Measurements from ENCODE around the gene TSPAN5. TPM values are rescaled to one million over a fixed set of nuclear protein-coding genes. Genes with fewer than 3 reads are reported as not detected.

TSPAN5 gene
- total RNA-seq, 3 donors from 2014 or later, result 1.9 to 17.7 (median 12.8) TPM

DNA sequence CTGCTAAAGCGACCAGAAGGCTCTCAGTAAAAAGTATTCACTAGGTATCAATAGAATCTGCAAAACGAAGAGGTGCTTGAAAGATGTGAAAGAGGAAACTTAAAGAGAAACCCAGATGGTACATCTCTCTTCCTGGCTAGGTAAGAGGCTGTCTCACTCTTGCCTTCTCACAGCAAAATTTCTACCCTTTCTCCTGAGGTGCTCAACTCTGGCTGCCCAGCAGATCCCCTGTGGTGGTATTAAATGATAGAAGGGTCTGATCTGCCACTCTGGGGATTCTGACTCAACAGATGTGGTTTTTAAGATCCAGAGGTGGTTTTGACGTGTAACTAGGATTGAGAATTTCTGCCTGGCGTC lies 14.9 kb upstream of the TSPAN5 start:
- intact Hi-C loops (cut with DNase I; ENCODE audit: low total_unique reads), result no loop called here
- no peaks in the 10 kb centered on the region for H3K9me3 ChIP-seq

DNA sequence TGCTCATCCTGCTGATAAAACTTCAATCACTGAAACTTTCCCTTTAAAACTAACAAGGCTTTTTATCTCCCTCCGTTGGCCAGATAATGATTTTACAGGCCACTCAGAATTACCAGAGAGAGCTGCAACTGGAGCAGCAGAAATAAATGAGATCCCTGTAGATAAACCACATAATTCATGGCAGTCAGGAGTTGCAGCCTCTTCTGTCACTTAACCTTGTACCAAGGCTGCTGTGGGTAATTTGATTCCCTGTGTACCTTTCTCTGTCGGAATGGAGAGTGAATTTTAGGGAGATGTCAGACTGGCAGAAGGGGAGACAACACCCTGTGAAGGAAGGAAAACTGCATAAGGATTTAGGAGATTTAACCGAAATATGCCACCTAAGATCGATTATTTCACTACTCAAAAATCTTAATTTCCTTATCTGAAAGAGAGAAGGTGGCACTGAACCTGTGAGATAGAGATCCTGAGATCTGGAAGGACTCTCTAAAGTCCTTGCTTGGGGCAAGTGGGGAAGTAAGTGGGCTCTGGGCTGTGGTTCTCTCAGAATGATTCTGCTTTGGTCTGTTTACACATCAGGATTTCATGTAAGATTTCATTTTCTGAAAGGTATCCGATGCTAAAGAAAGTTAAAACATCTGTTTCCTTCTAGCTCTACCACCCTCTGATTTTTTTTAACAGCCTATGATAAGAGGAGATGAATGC lies 14.3 kb upstream of the TSPAN5 start:
- Histone ChIP-seq H3K4me1 (no peaks in the 10 kb centered on the region), H3K27ac (no peak overlapping the region), H3K9me3 (no peaks in the 10 kb centered on the region), H3K36me3 (no peaks in the 10 kb centered on the region), H3K27me3 (no peaks in the 10 kb centered on the region), H3K4me3 (no peak overlapping the region)
- DNase-seq (ENCODE audit: low spot score in 2 of 2), result no peak
- TF ChIP-seq, protein P1, sequence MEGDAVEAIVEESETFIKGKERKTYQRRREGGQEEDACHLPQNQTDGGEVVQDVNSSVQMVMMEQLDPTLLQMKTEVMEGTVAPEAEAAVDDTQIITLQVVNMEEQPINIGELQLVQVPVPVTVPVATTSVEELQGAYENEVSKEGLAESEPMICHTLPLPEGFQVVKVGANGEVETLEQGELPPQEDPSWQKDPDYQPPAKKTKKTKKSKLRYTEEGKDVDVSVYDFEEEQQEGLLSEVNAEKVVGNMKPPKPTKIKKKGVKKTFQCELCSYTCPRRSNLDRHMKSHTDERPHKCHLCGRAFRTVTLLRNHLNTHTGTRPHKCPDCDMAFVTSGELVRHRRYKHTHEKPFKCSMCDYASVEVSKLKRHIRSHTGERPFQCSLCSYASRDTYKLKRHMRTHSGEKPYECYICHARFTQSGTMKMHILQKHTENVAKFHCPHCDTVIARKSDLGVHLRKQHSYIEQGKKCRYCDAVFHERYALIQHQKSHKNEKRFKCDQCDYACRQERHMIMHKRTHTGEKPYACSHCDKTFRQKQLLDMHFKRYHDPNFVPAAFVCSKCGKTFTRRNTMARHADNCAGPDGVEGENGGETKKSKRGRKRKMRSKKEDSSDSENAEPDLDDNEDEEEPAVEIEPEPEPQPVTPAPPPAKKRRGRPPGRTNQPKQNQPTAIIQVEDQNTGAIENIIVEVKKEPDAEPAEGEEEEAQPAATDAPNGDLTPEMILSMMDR (IDR thresholded peaks at IDR 0.05), result no peak
- TF ChIP-seq POLR2A (IDR thresholded peaks at IDR 0.05), result no peak
- no peak for TF ChIP-seq POLR2AphosphoS5 (IDR thresholded peaks at IDR 0.05)
- intact Hi-C loops (cut with DNase I; ENCODE audit: low total_unique reads), result no loop called here

More for the DNA sequence above, 14.9 kb upstream of the TSPAN5 start:
- no peak overlapping the region for H3K27ac ChIP-seq
- no peak for DNase-seq (ENCODE audit: low spot score in 2 of 2)
- no peaks in the 10 kb centered on the region for H3K4me1 ChIP-seq
- H3K36me3 ChIP-seq, result no peaks in the 10 kb centered on the region
- TF ChIP-seq POLR2A (IDR thresholded peaks at IDR 0.05), result no peak
- no peaks in the 10 kb centered on the region for H3K27me3 ChIP-seq
- H3K4me3 ChIP-seq, result no peak overlapping the region

DNA sequence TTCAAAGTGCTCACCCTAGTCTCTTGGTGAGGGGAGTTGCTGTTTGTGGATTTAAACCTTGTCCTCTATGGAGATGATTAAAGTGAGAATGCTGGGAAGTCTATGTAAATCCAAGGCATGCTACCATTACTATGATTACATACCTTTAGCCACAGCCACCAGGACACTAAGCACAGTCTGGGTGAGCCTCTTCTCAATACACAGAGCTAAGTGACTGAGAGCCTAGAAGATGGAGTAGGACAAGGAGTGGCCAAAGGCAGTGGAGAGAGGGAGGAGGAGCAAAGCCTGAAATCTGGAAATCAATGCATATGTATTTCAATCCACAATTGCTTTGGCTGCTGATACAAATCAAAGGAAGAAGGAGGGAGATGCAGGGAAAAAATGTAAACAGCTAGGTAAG lies 12.7 kb upstream of the TSPAN5 start:
- H3K27ac ChIP-seq, result no peak overlapping the region
- H3K4me3 ChIP-seq, result no peak overlapping the region
- H3K27me3 ChIP-seq, result no peaks in the 10 kb centered on the region
- no peak for TF ChIP-seq POLR2A (IDR thresholded peaks at IDR 0.05)
- no peak for TF ChIP-seq POLR2AphosphoS5 (IDR thresholded peaks at IDR 0.05)
- TF ChIP-seq, protein P1 (IDR thresholded peaks at IDR 0.05), result no peak
- no peaks in the 10 kb centered on the region for H3K36me3 ChIP-seq
- intact Hi-C loops (cut with DNase I; ENCODE audit: low total_unique reads), result no loop called here
- H3K4me1 ChIP-seq, result no peaks in the 10 kb centered on the region
- DNase-seq (ENCODE audit: low spot score in 2 of 2), result no peak
- H3K9me3 ChIP-seq, result no peaks in the 10 kb centered on the region

DNA sequence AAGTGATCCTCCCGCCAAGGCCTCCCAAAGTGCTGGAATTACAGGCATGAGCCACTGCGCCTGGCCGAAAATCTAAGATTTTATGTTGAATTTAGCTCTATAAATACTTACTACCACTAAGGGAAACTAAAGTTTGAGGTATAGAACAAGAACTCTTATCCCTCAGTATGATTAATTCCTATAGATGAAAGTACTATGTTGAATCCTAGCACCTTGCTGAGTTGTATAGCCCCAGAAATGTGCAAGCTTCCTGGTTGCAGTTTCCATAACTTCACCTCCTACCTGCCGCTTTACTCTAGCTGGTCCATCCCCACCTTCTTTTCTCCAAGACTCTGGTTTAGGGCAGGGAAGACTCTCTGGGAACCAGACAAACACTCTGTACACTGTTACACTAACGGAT lies 11.8 kb upstream of the TSPAN5 start:
- no peaks in the 10 kb centered on the region for H3K36me3 ChIP-seq
- no peaks in the 10 kb centered on the region for H3K4me1 ChIP-seq
- H3K9me3 ChIP-seq, result no peaks in the 10 kb centered on the region
- intact Hi-C loops (cut with DNase I; ENCODE audit: low total_unique reads), result no loop called here
- H3K27ac ChIP-seq, result no peak overlapping the region
- no peak for DNase-seq (ENCODE audit: low spot score in 2 of 2)
- H3K27me3 ChIP-seq, result no peaks in the 10 kb centered on the region
- H3K4me3 ChIP-seq, result no peak overlapping the region
- TF ChIP-seq POLR2AphosphoS5 (IDR thresholded peaks at IDR 0.05) (no peak), POLR2A (IDR thresholded peaks at IDR 0.05) (no peak)
- TF ChIP-seq, protein P1 (IDR thresholded peaks at IDR 0.05), result no peak

DNA sequence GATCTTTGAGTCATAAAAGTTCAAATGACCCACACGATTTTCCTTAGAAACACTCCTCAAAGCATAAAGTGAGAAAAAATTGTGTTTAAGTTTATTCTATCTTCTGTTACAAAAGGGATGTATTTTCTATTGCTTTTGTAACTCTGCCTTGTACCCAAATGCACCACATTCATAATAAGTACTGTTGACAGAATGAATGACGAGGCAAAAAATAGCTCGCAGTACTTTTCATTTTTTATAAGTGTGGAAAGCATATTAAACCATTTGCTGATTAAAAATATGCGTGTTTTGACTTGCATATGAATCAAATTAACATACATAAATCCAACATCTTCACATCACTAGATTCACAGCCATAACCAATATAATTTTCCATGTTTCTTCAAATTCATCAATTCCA lies 11.2 kb upstream of the TSPAN5 start:
- Histone ChIP-seq H3K27me3 (no peaks in the 10 kb centered on the region), H3K4me1 (no peaks in the 10 kb centered on the region), H3K36me3 (no peaks in the 10 kb centered on the region), H3K9me3 (no peaks in the 10 kb centered on the region), H3K4me3 (no peak overlapping the region), H3K27ac (no peak overlapping the region)
- intact Hi-C loops (cut with DNase I; ENCODE audit: low total_unique reads), result no loop called here
- no peak for DNase-seq (ENCODE audit: low spot score in 2 of 2)
- TF ChIP-seq, protein P1 (IDR thresholded peaks at IDR 0.05), result no peak
- no peak for TF ChIP-seq POLR2A (IDR thresholded peaks at IDR 0.05)
- TF ChIP-seq POLR2AphosphoS5 (IDR thresholded peaks at IDR 0.05), result no peak

Data from breast epithelium (tissue), 4 donors.